ENCODE measurements around the gene STAC3.

- no peak for TF ChIP-seq CTCF (IDR thresholded peaks at IDR 0.05)
- no peak for TF ChIP-seq POLR2AphosphoS5 (IDR thresholded peaks at IDR 0.05)
- no peak for TF ChIP-seq POLR2A (IDR thresholded peaks at IDR 0.05)
Measured at GRCh38 chr12:57222286-57223190, 28.4 kb downstream of the STAC3 start.

Data from sigmoid colon (tissue), 4 donors.